Pulmonary artery endothelial cell (primary cell): Measurements from ENCODE around the gene MALL. TPM values are rescaled to one million over a fixed set of nuclear protein-coding genes. Genes with fewer than 3 reads are reported as not detected.
"Not testable (repeated sequence)": the region's sequence is repeated elsewhere in the genome, so short reads cannot be mapped to it uniquely, and the experiment has no call there.

Experiments
- DNase-seq: peaks from one replicate; pipeline ENCODE4 v3.0.0-alpha.2; 2011; ENCODE audit warnings: low read depth, low spot score
- total RNA-seq: library from RNA; depleted of rRNA; stranded (reverse); fragments of >200 nt; gene quantifications from 2 replicates; pipeline ENCODE4 v1.2.3, GENCODE V29; 2014

The MALL gene
- total RNA-seq, 1 donor from 2014 or later = 72.2 TPM

DNA sequence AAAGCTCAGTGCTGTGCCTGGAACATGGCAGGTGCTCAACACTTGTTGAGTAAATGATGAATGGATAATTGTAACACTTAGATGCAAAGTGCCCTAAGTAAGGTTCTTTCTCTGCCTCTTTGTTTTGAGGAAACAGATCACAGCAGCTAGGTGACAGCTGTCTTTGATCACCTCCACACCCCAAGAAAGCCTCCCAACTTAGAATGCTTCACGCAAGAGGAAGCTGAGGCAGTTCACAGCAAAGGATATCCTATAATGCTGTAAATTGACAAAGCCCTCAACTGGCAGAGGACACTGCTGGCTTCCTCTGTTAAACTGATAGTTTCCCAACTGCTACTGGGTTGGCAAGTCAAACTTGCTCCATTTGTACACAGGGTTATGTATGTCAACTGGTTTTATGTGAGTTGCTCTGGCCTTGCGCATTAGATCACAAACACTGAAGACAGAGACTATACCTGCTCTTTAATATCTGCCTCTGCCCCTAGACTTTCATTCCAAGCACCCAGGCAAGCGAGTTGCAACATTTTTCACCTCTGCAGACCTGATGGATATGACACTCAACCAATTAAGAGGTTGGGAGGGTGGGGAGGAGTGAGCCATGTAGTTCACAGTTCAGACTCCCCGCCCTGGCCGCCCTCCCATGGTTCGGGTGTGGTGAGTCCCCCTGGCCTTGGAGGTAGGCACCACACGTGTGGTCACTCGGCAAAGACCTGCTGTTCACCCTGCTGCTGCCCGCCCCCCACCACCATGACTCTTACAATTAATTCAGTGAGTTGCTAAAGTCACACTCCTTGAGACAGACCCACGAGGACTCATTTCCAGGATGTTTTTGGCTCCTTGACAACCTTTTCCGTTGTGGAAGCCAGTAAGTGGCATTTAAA, 4.8 kb upstream of the MALL start:
- DNase-seq = no peak

DNA sequence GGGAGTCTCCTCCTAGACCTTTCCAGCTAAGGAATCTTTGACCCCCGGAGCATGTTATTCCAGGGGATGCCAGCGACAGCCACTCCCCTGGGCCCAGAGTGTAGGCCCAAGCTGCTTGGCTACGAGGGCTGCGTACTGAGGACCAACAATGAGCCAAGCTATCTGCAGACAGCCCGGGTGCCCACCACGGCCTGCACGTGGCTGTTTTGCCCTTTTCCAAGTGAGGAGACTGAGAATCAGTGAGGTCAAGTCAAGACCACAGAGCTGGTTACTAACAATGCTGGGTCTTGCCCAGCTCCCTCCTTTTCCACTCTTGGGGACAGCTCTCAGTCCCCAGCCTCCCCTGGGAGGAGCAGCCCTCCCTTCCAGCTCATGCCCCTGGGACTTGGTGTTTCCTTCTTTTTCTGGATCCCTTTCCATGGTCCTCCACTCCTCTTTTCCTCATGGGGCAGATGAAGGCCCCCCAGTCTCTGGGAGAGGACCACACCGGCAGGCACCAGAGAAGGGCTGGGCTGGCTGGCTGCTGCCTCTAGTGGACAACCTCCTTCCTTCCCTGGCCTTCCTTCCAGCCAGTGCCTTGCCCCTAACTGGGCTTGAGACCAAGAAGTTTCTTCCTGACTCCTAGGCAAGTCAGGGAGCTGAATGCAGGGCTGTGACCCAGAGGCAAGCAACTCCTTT, 550 bp upstream of the MALL start:
- peak; percentile 48 for DNase-seq

DNA sequence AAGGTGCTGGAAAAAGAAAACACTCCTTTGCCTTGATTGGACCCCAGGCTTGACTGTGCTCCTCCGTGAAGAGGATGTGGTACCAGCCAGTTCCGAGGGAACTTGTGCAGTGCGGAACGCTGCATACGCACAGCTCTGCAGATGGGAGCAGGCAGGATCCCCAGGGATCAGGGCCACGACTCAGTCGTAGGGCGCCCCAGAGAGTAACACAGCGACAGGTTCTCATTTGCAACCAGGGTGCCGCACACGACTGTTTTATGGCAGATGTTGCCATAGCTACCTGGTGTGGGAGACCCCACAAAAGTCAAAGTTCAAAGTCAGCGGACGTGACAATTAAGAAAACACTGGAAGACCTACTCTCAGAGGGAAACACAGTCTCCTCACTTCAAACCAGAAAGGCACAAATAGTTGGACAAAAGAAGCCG, 779 bp downstream of the MALL start:
- DNase-seq = no peak

DNA sequence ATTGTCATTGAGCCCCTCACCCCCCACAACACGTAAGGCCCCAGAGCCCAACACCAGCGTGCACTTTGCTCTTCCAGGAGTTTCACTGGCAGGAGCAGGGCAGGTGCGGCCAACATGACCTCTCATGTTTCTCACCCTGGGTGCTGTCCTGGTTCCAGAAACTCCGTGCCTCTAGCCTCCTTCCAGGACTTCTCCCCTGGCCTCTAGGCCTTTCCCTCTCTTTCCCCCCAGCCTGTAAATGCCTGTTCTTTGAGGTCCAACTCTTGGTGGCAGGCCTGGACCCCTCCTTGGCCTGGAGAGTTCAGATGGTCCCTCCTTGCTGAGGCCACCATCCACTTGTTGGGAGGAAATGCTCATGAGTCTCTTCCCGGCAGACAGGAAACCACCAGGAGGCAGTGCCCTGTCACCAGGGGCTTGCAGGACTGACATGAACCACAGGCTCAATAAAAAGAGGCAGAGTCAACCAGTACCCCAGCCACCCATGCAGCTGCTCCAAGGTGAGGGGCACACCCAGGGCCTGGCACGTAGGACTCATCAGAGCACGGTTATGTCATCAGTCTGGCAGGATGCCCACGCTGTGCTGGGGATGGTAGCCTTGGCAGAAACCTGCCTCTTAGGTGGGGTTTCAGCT, 1.5 kb downstream of the MALL start:
- DNase-seq = no peak

DNA sequence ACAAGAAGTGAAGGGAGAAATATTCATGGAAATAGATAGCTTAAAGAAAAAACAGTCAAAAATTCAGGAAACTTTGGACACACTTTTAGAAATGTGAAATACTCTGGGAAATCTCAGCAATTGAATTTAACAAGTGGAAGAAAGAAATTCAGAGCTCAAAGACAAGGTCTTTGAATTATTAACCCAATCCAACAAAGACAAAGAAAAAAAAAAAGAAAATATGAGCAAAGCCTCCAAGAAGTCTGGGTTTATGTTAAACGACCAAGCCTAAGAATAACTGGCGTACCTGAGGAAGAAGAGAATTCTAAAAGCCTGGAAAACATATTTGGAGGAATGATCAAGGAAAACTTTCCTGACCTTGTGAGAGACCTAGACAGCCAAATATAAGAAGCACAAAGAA, 7.3 kb downstream of the MALL start:
- DNase-seq = not testable (repeated sequence)

DNA sequence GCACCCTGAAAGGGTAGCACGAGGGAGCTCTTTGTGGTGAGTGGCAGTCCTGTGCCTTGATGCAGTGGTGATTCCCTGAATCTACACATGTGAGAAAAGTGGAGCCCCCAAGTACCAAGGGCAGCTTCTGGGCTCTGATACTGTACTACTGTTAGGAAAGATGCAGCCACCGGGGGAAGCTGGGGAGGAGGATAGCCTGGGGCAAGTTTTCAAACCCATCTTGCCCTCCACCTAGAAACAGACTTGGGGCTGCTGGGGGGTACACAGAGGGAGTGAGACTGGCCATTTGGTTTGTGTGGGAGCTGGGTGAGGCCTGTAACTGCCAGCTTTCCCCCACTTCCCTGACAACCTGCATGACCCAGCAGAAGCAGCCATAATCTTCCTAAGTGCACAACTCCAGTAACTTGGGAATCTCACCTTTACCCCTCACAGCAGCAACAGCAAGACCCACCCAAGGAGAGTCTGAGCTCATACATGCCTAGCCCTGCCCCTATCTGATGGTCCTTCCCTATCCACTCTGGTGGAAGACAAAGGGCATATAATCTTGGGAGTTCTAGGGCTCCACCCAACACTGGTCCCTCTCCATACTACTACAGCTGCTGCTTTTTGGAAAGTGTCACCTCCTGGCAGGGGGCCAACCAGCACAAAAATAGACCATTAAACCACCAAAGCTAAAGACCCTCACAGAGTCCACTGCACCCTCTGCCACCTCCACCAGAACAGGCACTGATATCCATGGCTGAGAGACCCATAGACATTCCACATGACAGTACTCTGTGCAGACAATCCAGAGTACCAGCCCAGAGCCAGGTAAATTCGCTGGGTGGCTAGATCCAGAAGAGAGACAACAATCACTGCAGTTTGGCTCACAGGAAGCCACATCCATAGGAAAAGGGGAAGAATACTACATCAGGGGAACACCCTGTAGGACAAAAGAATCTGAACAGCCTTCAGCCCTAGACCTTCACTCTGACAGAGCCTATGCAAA, 8.2 kb downstream of the MALL start:
- no peak for DNase-seq

DNA sequence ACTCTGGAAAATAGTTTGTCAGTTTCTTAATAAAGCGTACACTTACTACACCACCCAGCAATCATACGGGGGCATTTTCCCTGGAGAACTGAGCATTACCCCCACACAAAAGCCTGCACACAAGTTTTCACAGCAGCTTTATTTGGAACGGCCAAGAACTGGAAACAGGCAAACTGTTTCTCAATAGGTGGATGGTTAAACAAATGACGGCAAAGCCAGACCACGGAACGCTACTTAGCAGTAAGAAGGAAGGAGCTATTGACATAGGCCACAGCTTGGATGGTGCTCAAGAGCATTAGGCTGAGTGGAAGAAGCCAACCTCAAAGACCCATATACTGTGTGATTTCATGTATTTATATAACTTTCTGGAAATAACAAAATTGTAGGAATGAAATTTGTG, 9.0 kb downstream of the MALL start:
- no peak for DNase-seq

DNA sequence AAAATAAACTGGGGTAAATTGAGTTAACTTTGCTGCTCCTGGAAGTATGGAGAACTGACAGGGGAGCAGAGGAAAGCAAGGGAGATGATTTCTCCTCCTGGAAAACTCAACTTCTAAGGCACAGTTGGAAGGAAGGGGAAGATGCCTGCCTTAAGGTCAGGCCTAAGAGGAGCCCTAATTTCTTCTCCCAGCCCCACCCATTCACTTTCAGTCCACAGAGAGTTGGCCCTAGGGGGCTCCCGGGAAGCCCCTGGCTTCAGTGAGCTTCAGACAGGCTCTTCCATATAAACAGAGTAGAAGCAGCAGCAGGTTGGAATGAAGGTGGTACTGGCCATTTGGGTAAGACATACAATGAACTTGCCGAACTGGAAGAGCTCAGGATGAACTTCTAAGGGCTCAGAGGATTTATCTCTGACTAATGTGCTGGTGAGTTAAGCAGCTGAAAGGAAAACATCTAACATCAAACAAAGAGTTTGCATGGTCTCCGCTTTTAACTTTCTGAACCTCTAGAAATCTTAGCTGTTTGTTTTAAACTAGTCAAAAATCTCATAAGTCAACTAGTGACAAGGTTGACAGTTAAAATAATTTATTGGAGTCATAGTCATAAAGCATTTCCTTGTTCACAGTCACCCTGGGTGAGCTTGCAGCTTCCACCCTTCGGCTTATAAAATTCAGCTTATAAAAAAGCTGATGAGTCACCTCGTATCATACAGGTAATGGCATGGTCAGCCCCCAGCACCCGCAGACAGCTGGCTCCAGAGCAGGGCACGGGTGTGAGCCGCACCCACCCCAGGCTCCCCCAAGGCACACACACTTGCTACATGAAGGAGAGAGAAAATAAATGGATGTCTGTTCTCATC, 9.8 kb downstream of the MALL start:
- no peak for DNase-seq

DNA sequence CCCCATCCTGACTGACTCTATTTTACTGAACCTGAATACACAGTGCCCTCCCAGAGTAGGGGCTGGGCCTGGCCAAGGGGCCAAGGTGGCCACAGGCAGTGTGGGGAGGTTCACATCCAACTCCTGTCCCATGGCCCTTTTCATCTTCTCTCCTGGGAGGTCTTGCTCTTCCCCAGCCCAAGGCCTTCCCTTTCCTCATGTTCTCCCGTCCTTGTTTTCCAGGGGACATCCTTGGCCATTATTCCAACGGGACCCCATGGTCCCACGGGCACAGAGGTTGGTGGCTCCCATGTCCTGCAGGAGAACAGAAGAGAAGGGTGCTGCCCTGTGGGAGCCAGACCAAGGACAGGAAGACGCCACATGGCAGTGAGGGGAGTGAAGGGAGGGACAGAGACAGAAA, 10.4 kb downstream of the MALL start:
- no peak for DNase-seq

DNA sequence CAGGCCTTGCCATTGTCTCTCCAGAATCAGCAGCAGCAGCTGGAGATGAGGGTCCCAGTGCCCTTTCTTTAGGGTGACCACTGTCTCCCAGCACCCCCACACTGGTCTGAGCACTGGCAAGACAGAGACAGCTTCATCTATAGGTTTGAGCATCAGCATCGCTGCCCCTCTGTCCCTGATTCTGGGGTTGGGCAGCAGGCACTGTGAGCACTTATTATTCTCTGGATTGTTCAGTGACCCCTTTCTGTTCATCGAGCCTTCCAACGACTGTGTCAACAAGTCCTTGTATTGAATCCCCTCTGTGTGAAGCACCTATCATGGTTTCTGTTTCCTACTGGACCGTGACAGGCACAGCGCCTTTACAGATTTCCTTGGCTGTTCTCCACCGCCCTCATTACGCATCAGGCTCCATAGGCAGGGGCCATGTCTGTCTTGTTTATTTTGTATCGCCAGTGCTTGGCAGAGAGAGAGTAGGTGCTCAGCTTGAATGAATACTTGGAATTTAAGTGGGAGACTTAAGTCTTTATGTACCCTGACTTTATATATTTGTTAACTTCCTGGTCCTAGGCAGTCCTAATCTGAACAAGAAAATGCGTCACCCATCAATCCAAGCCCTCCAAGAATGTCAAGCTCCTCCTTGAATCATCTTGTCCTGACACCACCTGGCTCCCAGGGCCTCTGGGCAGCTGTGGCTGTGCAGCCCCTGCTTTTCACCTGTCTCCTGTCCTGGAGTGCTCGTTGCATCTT, 11.4 kb downstream of the MALL start:
- DNase-seq = no peak

DNA sequence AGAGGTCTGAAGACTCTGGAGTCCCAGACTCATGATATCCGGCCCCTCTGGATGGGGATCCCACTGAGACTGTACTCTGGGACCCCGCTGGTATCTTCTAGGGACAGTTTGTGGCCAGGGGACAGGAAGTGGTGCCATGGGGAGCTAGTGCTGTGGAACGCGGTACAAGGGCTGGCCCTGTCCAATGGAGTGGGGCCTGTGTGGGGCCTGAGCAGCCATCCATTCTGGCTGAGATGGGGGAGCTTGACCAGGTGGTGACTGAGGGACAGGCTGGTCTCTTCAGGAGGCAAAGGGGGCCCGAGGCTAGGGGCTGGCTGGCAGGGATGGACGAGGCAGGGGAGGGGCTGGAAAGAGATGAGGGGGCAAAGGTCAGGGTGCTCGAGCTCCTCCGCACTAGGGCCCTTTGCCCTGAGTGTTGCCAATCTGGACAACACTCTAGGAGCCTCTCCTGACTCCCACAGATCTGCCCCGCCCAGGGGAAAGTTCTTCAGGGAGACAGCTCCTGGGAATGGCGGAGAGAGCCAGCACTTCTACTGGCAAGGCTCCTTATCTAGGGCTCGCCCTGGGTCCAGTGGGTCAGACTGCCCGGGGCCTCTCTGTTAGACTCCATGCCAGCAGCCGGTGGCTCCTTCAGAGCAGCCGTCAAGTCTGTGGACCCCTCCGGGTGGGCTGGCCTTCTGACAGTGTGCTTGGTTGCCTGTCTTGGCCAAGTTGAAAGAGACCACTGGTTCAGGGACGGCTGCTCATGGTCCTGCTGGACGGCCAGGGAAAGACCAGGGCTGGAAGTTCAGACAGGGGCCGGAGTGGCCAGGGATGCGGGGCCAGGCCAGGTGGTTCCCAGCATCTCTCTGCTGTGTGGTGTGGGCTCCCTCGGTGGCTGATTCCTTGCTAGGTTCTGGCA, 12.3 kb downstream of the MALL start:
- no peak for DNase-seq

DNA sequence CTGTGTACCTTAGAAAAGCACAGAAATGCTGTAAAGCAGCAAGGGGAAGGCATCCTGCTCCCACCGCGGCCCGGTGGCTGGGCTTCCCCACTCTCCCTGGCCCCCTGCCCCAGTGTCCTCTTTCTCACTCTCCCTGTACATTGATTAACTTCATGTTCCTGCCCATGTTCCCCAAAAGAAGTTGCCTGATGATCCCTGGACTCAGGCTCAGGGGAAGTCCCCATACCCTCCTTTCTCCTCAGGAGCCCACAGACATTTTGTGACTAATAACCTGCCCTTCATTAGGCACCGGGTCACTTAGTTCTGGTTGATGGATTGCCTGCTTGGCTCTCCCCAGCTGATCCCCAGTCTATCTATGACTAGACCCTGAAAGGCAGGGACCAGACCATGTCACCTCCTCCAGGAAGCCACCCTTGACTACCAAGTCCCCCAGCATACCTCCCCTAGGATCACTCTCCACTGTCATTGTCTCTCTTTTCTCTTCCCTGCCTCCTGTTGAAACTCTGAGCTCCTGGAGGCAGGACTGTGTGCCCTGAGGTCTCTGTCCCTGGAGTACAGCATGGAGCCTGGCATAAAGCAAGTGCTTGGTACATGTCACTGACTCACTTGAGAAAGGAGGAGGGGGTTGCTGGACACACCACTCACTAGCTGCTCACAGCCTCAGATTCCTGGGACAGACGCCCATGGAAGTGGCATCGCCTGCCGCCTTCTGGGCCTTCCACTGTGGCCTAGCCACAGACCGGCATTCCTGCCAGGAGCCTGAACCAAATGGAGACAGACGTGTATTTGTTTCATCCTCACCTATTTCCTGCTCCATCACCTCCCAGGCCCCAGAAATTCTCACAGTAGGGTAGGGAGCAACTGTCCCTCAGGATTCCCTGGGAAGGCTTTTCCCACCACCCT, 13.5 kb downstream of the MALL start:
- DNase-seq = no peak

DNA sequence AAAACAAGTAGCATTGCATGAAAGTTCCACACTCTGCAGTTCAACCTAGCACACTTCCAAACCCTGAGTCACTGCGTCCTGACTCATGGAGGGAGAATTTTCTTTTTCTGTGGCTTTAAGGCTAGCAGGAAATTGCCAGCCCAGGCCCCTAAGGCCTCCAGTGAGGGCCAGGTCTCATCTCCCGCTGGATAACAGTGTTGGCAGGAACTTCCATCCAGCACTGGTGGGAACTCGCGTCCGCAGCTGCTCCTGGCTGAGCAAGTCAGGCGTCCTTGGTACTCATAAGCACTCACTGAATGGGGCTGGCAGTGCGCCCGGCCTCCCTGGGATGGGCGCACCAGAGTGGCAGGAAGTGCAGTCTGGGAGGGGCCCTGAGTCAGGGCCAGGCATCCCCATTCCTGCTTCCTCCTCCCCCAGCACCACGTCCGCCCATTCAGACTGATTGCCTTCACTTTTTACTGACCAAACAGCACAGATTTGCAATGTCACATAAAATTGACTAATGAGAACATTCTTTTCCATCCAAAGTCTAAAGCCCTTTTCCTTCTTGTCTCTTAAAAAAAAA, 14.3 kb downstream of the MALL start:
- peak; percentile 99 for DNase-seq

DNA sequence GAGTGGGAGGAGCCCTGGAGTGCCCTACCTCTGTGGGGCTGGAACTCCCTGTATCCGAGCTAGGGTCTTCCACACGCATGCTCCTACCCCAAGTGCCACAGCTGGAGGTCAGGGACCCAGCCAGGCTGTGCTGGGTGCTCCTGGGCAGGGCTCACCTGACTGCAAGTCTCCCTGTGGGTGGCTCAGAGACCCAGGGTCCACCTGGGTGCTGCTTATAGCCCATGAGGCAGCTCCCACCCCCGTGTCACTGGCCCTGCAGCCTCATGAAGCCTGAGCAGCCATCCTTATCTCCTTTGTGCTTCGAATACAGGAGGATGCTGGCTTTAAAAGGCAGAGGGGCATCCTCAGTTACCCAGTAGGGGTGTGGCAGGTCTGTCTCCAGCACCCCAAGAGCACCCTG, 14.7 kb downstream of the MALL start:
- DNase-seq = not testable (repeated sequence)

DNA sequence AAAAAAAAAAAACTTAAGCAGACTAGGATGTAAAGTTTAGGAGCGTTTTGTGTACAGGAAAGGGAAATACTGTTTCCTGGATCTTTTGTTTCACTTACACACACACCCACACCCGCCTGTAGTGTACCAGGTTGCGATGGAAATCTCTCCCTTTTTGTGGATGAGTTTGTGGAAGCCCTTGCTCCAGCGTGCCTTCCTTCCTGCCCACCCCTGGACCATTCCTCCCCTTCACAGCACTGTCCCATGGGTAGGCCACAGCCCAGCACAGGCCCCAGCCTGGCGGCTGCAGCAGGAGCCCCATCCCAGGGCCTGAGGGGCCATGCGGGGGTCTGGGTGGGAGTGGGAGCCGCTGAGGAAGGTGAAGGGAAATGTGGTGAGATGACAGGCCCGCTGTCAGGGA, 15.1 kb downstream of the MALL start:
- no peak for DNase-seq

DNA sequence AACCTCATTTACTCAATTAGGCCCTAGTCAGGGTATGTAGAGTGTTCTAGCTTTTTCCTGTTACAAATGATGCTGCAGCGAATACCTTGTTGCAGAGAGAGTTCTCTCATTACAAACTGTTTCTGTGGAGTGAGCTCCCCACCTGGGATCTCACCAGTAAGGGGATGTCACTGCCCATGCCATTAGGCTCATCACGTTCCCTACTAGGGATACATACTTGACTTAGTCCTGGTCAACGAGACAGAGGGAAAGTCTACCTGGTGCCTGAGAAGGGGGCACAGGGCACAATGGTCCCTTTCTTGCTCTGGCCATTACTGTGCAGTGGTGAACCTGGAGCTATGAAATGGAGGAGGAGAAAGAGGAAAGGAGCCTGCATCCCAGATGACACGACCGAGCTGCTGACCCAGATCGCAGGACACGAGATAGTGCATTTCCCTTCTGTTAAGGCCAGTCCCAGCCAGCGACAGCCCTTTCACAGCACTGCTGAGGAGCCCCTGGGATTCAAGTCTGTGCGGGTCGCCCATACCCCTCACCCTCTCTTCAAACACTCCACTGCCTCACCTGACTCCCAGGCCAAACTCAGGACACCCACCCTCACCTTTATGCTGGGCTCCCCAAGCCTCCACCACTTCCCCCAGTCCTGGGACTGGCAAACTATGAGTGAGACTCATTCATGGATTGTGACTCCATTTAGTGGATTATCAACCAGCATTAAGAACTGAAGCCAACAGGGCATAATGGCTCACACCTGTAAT, 16.0 kb downstream of the MALL start:
- DNase-seq = no peak
